PFSK-1 (cell line): Measurements from ENCODE around the gene HLA-DQB2.

Source experiments
- FOXP2 ChIP-seq: optimal IDR thresholded peaks from 2 replicates; pipeline ENCODE3; 2011; ENCODE audit warnings: borderline replicate concordance, control low read depth, inconsistent platforms; ENCODE audit not compliant: insufficient read depth; ENCODE audit errors: extremely low read length, extremely low read depth
- POLR2AphosphoS5 ChIP-seq: IDR thresholded peaks from 2 replicates; pipeline ENCODE4 v1.6.1; 2012; ENCODE audit warnings: low read depth, mild to moderate bottlenecking, control low read depth, low read length, moderate library complexity
- SIN3A ChIP-seq: IDR thresholded peaks from 2 replicates; pipeline ENCODE4 v1.6.1; 2012; ENCODE audit warnings: mild to moderate bottlenecking, low read length, moderate library complexity, borderline replicate concordance; ENCODE audit not compliant: insufficient read depth
- TAF1 ChIP-seq: IDR thresholded peaks from 2 replicates; pipeline ENCODE4 v1.6.1; 2012; ENCODE audit warnings: low read length, control low read depth, borderline replicate concordance; ENCODE audit not compliant: insufficient read depth
- TF ChIP-seq, protein P1 (sequence below), 2 experiments: IDR thresholded peaks; 2 replicates each; pipeline versions ENCODE4 v1.6.1 to v1.8.0; 2011 to 2012; ENCODE audit warnings: low read depth in 2 of 2, low read length in 2 of 2, control low read depth in 1 of 2, inconsistent platforms in 1 of 2, mild to moderate bottlenecking in 1 of 2, moderate library complexity in 1 of 2; ENCODE audit not compliant: insufficient read depth in 1 of 2

Gene HLA-DQB2

DNA sequence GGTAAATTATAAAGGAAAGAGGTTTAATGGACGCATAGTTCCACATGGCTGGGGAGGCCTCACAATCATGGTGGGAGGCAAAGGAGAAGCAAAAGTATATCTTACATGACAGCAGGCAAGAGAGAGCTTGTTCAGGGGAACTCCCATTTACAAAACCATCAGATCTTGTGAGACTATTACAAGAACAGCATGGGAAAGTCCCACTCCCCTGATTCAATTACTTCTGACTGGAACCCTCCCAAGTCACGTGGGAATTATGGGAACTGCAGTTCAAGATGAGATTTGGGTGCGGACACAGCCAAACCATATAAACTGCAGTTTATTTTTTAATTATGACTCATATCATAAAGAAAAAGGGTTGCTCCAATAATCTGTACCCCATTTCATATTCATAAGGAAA is 44.5 kb downstream of the HLA-DQB2 start:
- TF ChIP-seq TAF1 (no peak), FOXP2 (no peak), SIN3A (no peak), POLR2AphosphoS5 (no peak)

DNA sequence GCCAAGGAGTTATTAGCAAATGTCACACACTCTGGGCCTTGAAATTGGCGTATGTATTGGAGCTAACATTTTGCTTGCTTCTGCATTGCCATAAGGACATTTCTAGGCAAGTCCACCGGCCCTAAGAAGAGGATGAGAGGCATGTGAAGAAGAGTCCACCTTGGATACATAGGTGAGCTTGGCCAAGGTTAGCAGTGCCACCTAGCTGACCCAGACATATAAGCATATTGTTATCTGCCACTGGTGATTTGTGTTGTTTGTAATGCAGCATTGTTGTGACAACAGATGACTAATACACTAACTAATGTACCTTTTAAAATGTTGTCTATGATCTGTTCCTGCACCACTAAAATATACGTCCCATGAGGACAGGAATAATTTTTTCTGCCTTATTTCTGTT is 46.9 kb downstream of the HLA-DQB2 start:
- TF ChIP-seq POLR2AphosphoS5 (no peak), SIN3A (no peak), TAF1 (no peak), FOXP2 (no peak)
- TF ChIP-seq, protein P1, sequence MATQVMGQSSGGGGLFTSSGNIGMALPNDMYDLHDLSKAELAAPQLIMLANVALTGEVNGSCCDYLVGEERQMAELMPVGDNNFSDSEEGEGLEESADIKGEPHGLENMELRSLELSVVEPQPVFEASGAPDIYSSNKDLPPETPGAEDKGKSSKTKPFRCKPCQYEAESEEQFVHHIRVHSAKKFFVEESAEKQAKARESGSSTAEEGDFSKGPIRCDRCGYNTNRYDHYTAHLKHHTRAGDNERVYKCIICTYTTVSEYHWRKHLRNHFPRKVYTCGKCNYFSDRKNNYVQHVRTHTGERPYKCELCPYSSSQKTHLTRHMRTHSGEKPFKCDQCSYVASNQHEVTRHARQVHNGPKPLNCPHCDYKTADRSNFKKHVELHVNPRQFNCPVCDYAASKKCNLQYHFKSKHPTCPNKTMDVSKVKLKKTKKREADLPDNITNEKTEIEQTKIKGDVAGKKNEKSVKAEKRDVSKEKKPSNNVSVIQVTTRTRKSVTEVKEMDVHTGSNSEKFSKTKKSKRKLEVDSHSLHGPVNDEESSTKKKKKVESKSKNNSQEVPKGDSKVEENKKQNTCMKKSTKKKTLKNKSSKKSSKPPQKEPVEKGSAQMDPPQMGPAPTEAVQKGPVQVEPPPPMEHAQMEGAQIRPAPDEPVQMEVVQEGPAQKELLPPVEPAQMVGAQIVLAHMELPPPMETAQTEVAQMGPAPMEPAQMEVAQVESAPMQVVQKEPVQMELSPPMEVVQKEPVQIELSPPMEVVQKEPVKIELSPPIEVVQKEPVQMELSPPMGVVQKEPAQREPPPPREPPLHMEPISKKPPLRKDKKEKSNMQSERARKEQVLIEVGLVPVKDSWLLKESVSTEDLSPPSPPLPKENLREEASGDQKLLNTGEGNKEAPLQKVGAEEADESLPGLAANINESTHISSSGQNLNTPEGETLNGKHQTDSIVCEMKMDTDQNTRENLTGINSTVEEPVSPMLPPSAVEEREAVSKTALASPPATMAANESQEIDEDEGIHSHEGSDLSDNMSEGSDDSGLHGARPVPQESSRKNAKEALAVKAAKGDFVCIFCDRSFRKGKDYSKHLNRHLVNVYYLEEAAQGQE (IDR thresholded peaks at IDR 0.05; ENCODE audit: insufficient read depth in 1 of 2, low read depth in 2 of 2, low read length in 2 of 2), result no peak

DNA sequence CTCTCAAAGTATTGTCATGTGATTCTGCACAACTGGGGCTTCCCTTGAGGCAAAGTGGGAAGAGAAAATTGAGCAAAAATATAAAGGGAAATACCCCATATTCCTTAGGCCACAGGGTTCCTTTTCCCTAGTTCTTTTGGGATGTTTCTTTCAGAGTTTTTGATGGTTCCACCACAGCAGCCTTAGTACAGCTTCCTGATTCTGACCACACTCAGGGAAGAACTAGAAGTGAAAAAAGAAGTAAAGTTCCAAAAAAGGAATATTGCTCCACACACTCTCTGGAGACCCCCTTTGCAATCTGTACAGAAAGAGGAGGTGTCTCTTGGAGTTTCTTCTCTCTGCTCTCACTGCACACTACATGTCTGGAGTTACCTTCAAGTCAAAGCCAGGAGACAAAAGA is 50.1 kb downstream of the HLA-DQB2 start:
- TF ChIP-seq, protein P1 (IDR thresholded peaks at IDR 0.05; ENCODE audit: insufficient read depth in 1 of 2, low read depth in 2 of 2, low read length in 2 of 2), result no peak
- no peak for TF ChIP-seq TAF1
- no peak for TF ChIP-seq POLR2AphosphoS5
- TF ChIP-seq SIN3A, result no peak
- no peak for TF ChIP-seq FOXP2

DNA sequence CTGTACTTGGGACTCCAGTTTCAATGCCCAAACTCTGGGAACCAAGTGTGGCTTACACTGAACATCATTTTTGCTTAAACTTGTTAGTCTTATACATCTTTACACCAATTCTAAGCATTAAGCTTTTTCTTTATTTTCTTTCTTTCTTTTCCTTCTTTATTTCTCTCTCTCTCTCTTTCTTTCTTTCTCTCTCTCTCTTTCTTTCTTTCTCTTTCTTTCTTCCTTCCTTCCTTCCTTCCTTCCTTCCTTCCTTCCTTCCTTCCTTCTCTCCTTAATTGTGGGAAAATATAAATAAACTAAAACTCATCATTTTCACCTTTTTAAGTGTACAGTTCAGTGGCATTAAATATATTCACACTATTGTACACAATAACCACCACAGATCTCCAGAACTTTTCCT is 53.7 kb downstream of the HLA-DQB2 start:
- no peak for TF ChIP-seq FOXP2
- TF ChIP-seq SIN3A, result no peak
- no peak for TF ChIP-seq POLR2AphosphoS5
- TF ChIP-seq TAF1, result no peak
- TF ChIP-seq, protein P1 (IDR thresholded peaks at IDR 0.05; ENCODE audit: insufficient read depth in 1 of 2, low read depth in 2 of 2, low read length in 2 of 2), result no peak
